Measurements from ENCODE around the gene PFKFB1. TPM values are rescaled to one million over a fixed set of nuclear protein-coding genes. Genes with fewer than 3 reads are reported as not detected.
A peak's percentile ranks its signal among the peaks of the same experiment; 100 is the strongest.

Gene PFKFB1
- total RNA-seq, 1 experiment from 2014 or later = 0.42 TPM

GRCh38 chrX:54920610-54921426 lies 73.2 kb downstream of the PFKFB1 start, which contains the start of gene TRO (continued):
- TF ChIP-seq ZNF138 (CRISPR knock-in tag; conservative IDR thresholded peaks at IDR 0.05) = no peak
- no peak for TF ChIP-seq ESRRA (CRISPR knock-in tag; IDR thresholded peaks at IDR 0.05; ENCODE audit: borderline replicate concordance)
- no peak for TF ChIP-seq ZNF396 (CRISPR knock-in tag; IDR thresholded peaks at IDR 0.05; ENCODE audit: borderline replicate concordance)

DNA sequence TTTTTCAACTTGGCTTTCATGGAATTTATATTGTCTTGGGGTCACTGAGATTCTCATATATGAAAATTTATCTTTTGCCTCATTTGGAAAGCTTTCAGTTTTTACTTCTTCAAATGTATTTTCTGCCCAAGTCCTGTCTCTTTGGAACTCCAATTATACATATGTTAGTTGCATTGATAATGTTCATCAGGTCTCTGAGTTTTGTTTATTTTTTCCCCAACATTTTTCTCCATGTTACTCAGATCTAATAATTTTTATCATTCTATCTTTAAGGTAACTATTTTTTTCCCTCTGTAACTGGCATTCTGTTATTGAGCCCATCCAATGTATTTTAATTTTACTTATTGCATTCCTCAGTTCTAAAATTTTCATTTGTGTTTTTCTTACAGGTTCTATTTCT lies 84.0 kb downstream of the PFKFB1 start:
- Mint-ChIP-seq H3K9me3 (peaks cover 29% of the 10 kb centered on the region), H3K4me1 (no peaks in the 10 kb centered on the region), H3K27me3 (ENCODE audit: low read depth) (no peaks in the 10 kb centered on the region), H3K27ac (no peak overlapping the region), H3K36me3 (no peaks in the 10 kb centered on the region), H3K4me3 (no peak overlapping the region)
- ChIA-PET CTCF (no interaction called here), POLR2A (no interaction called here)
- ATAC-seq (no peak), DNase-seq (ENCODE audit: low spot score) (no peak)
- no peak for TF ChIP-seq ZMAT4 (CRISPR knock-in tag; IDR thresholded peaks at IDR 0.05)

DNA sequence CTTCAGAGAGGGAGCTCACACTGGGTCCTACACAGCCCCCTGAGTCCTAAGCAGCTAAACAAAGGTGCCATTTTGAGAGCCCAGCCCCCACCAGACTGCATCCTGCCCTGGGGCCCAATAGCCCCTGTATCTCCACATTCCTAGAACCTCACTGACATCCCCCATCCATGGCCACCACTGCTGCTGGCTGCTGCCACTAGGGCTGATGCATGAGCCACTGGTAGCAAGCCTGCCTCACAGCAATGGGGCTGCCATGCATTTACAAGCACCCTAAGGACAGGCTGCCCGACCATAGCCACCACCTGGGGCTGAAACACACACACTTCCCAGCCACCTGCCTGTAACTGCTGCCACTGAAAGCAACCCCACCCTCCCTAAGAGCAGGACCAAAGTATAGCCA lies 99.8 kb downstream of the PFKFB1 start:
- H3K36me3 Mint-ChIP-seq = no peaks in the 10 kb centered on the region
- no peak overlapping the region for H3K4me3 Mint-ChIP-seq
- peaks cover 13% of the 10 kb centered on the region for H3K27me3 Mint-ChIP-seq (ENCODE audit: low read depth)
- no peaks in the 10 kb centered on the region for H3K4me1 Mint-ChIP-seq
- DNase-seq (ENCODE audit: low spot score) = no peak
- TF ChIP-seq SMAD3 (CRISPR knock-in tag; IDR thresholded peaks at IDR 0.05; ENCODE audit: borderline replicate concordance) = no peak
- no peak for TF ChIP-seq ZNF532 (CRISPR knock-in tag; IDR thresholded peaks at IDR 0.05; ENCODE audit: borderline replicate concordance)
- no peak for TF ChIP-seq ZBTB21 (CRISPR knock-in tag; IDR thresholded peaks at IDR 0.05; ENCODE audit: borderline replicate concordance)
- TF ChIP-seq IRF2 (CRISPR knock-in tag; IDR thresholded peaks at IDR 0.05; ENCODE audit: borderline replicate concordance, low read depth) = no peak
- TF ChIP-seq ZNF317 (CRISPR knock-in tag; IDR thresholded peaks at IDR 0.05; ENCODE audit: borderline replicate concordance, low read depth) = no peak
- no peak for TF ChIP-seq ATF2 (CRISPR knock-in tag; IDR thresholded peaks at IDR 0.05; ENCODE audit: borderline replicate concordance, low read depth)
- CTCF ChIA-PET = no interaction called here
- no peaks in the 10 kb centered on the region for H3K9me3 Mint-ChIP-seq
- POLR2A ChIA-PET = no interaction called here
- no peak overlapping the region for H3K27ac Mint-ChIP-seq
- no peak for ATAC-seq

DNA sequence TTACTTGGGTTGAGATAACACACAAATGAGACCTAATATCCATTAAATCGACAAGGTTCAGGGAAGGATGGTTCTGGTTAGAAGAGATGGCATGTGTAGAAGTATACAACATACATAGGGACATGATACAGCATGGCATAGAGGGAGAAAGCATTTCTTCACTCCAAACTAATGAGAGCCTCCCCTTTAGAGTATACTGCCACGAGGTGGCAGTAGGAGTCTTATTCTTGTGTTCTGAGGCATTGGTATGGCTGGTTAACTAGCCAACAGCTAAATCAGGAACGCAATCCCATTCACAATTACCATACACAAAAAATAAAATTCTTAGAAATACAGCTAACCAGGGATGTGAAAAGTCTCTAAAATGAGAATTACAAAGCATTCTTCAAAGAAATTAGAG lies 102.4 kb downstream of the PFKFB1 start:
- ChIA-PET POLR2A (no interaction called here), CTCF (interaction anchor here (0.9 to 1.4 kb wide), 5 partner anchors 10 to 120 kb away, joined by 3 to 6 read pairs (median 4); no protein-coding TSS in a partner anchor)
- Mint-ChIP-seq H3K9me3 (no peaks in the 10 kb centered on the region), H3K27me3 (ENCODE audit: low read depth) (peaks cover 20% of the 10 kb centered on the region), H3K36me3 (no peaks in the 10 kb centered on the region), H3K4me3 (no peak overlapping the region), H3K27ac (no peak overlapping the region), H3K4me1 (no peaks in the 10 kb centered on the region)
- ATAC-seq = peak; percentile 65; the same call in 1 of the 2 replicates
- DNase-seq (ENCODE audit: low spot score) = no peak
- TF ChIP-seq TP53 (CRISPR knock-in tag; IDR thresholded peaks at IDR 0.05) (no peak), TCF7 (CRISPR knock-in tag; IDR thresholded peaks at IDR 0.05; ENCODE audit: low read depth) (no peak), ZNF512 (CRISPR knock-in tag; IDR thresholded peaks at IDR 0.05; ENCODE audit: borderline replicate concordance) (no peak), USF2 (CRISPR knock-in tag; IDR thresholded peaks at IDR 0.05) (no peak), ELF4 (CRISPR knock-in tag; IDR thresholded peaks at IDR 0.05; ENCODE audit: low read depth) (no peak), TEAD1 (CRISPR knock-in tag; IDR thresholded peaks at IDR 0.05) (no peak), ZMAT4 (CRISPR knock-in tag; IDR thresholded peaks at IDR 0.05) (no peak), MXD4 (CRISPR knock-in tag; IDR thresholded peaks at IDR 0.05; ENCODE audit: borderline replicate concordance) (no peak), GTF2I (CRISPR knock-in tag; conservative IDR thresholded peaks at IDR 0.05) (no peak), FOXP1 (CRISPR knock-in tag; IDR thresholded peaks at IDR 0.05; ENCODE audit: borderline replicate concordance) (no peak), NFYB (CRISPR knock-in tag; conservative IDR thresholded peaks at IDR 0.05; ENCODE audit: low read depth) (no peak)
